Measurements from ENCODE around the gene SCUBE1. TPM values are rescaled to one million over a fixed set of nuclear protein-coding genes. Genes with fewer than 3 reads are reported as not detected.

SCUBE1 gene
- total RNA-seq, 1 donor from 2014 or later, result 0.39 TPM

Other genes starting within 250 kb of the SCUBE1 start
- 0.29 and 0.51 TPM in 2 replicates for gene BIK, start 232.6 kb downstream of the SCUBE1 start, total RNA-seq
- 10.7 and 14.0 TPM in 2 replicates for gene MCAT, start 200.0 kb downstream of the SCUBE1 start, total RNA-seq
- 93.2 and 103 TPM in 2 replicates for gene TSPO, start 191.8 kb downstream of the SCUBE1 start, total RNA-seq
- gene TTLL12, start 156.2 kb downstream of the SCUBE1 start, total RNA-seq, result 41.1 and 42.2 TPM in 2 replicates
- not detected in 2 replicates for gene MPPED1, start 68.6 kb upstream of the SCUBE1 start, total RNA-seq